H1 (cell line): ENCODE data around the gene PLCB1. TPM values are rescaled to one million over a fixed set of nuclear protein-coding genes. Genes with fewer than 3 reads are reported as not detected.

Experiments
- CTCF ChIA-PET: fragments of 300-600 bp; sonication (Branson Sonifier 250); formaldehyde crosslinking; loops from one replicate; lab custom pipeline; 2021; ENCODE audit not compliant: partially characterized antibody; lab: Charles Lee
- POLR2A ChIA-PET: fragments of 300-600 bp; sonication (Branson Sonifier 250); formaldehyde crosslinking; loops from one replicate; lab custom pipeline; 2021; ENCODE audit warnings: inconsistent platforms; ENCODE audit not compliant: partially characterized antibody; lab: Charles Lee
- DNase-seq, 2 experiments: peaks; one replicate each; pipeline versions ENCODE4 v3.0.0 to v3.0.0-alpha.2; 2010 to 2022; ENCODE audit warnings: low spot score in 2 of 2, low read depth in 1 of 2, mixed read lengths in 1 of 2
- FAIRE-seq: peaks from 2 replicates; lab custom pipeline; 2011; peaks lifted over from hg19 to GRCh38; lab: Jason Lieb, UNC
- H2AFZ ChIP-seq: 2 replicates; pipeline ENCODE4 v1.8.1; 2012; ENCODE audit warnings: low read length, inconsistent platforms
- H2AK5ac ChIP-seq: 2 replicates; pipeline ENCODE4 v1.6.1; 2013; ENCODE audit warnings: low read depth, low read length
- H2BK120ac ChIP-seq: replicated peaks from 2 replicates; pipeline ENCODE3; 2013; ENCODE audit warnings: low read depth, low read length, inconsistent platforms
- H2BK12ac ChIP-seq: 2 replicates; pipeline ENCODE4 v1.6.1; 2013; ENCODE audit warnings: low read depth, low read length
- H2BK15ac ChIP-seq: 2 replicates; pipeline ENCODE4 v1.6.1; 2013; ENCODE audit warnings: low read length
- H2BK20ac ChIP-seq: 2 replicates; pipeline ENCODE4 v1.6.1; 2013; ENCODE audit warnings: low read length
- H2BK5ac ChIP-seq: 2 replicates; pipeline ENCODE4 v1.6.1; 2013; ENCODE audit warnings: low read depth, low read length
- H3K14ac ChIP-seq: 2 replicates; pipeline ENCODE4 v1.6.1; 2013; ENCODE audit warnings: inconsistent platforms; ENCODE audit not compliant: insufficient read length
- H3K18ac ChIP-seq: 2 replicates; pipeline ENCODE4 v1.6.1; 2013; ENCODE audit warnings: low read length; ENCODE audit errors: extremely low read depth
- H3K23ac ChIP-seq: 2 replicates; pipeline ENCODE4 v1.6.1; 2013; ENCODE audit warnings: inconsistent platforms; ENCODE audit not compliant: insufficient read length
- H3K23me2 ChIP-seq: 2 replicates; pipeline ENCODE4 v1.6.1; 2013; ENCODE audit warnings: low read depth, low read length
- H3K27ac ChIP-seq: 2 replicates; pipeline ENCODE4 v1.6.1; 2011; ENCODE audit warnings: low read depth, low read length, inconsistent platforms
- H3K27me3 ChIP-seq, 4 experiments: replicated peaks in 1 of 4; 1 replicate in 1 of 4; 2 replicates in 3 of 4; pipeline versions ENCODE4 v1.6.1 to v1.8.1; 2011 to 2013; ENCODE audit warnings: low read length in 3 of 4, mild to moderate bottlenecking in 3 of 4, inconsistent platforms in 2 of 4, mixed read lengths in 2 of 4, moderate library complexity in 1 of 4; ENCODE audit not compliant: control insufficient read depth in 3 of 4, insufficient read depth in 3 of 4; ENCODE audit errors: extremely low read depth in 1 of 4
- H3K36me3 ChIP-seq, 4 experiments: 2 replicates each; pipeline versions ENCODE4 v1.6.1 to v1.8.1; 2011 to 2013; ENCODE audit warnings: mild to moderate bottlenecking in 4 of 4, low read length in 3 of 4, moderate library complexity in 2 of 4, control low read depth in 1 of 4, inconsistent platforms in 1 of 4; ENCODE audit not compliant: insufficient read depth in 4 of 4, control insufficient read depth in 2 of 4
- H3K4ac ChIP-seq: replicated peaks from 2 replicates; pipeline ENCODE3; 2013; ENCODE audit warnings: low read length, low read depth, mixed read lengths, inconsistent platforms; ENCODE audit not compliant: insufficient read length
- H3K4me1 ChIP-seq, 4 experiments: replicated peaks in 1 of 4; 1 replicate in 1 of 4; 2 replicates in 3 of 4; pipeline versions ENCODE4 v1.6.1 to v1.8.1; 2011 to 2013; ENCODE audit warnings: low read length in 3 of 4, inconsistent platforms in 2 of 4, mixed read lengths in 1 of 4; ENCODE audit not compliant: insufficient read depth in 4 of 4, control insufficient read depth in 3 of 4
- H3K4me2 ChIP-seq, 2 experiments: 2 replicates each; pipeline versions ENCODE4 v1.6.1 to v1.8.1; 2011 to 2013; ENCODE audit warnings: low read depth in 2 of 2, low read length in 2 of 2, control low read depth in 1 of 2, inconsistent platforms in 1 of 2, mild to moderate bottlenecking in 1 of 2; ENCODE audit not compliant: insufficient read depth in 1 of 2
- H3K4me3 ChIP-seq, 4 experiments: fragments of 200-600, 300-600 bp in 1 of 4; sonication (generic), shearing (Covaris generic), sonication (Bioruptor Twin) in 1 of 4; 2 replicates each; pipeline versions ENCODE4 v1.5.1 to v1.8.1; 2011 to 2016; ENCODE audit warnings: low read length in 4 of 4, low read depth in 3 of 4, control low read depth in 2 of 4, inconsistent platforms in 2 of 4, mild to moderate bottlenecking in 2 of 4, mixed read lengths in 1 of 4, moderate library complexity in 1 of 4; ENCODE audit not compliant: insufficient read depth in 2 of 4; ENCODE audit errors: extremely low read depth in 1 of 4
- H3K56ac ChIP-seq: replicated peaks from 2 replicates; pipeline ENCODE3; 2013; ENCODE audit warnings: low read depth, mild to moderate bottlenecking, mixed read lengths, low read length, inconsistent platforms; ENCODE audit not compliant: insufficient read length
- H3K79me1 ChIP-seq: 2 replicates; pipeline ENCODE4 v1.6.1; 2013; ENCODE audit warnings: low read depth, low read length, control low read depth
- H3K79me2 ChIP-seq, 2 experiments: 2 replicates each; pipeline versions ENCODE4 v1.6.1 to v1.8.1; 2012 to 2013; ENCODE audit warnings: low read length in 2 of 2, mild to moderate bottlenecking in 2 of 2, inconsistent platforms in 1 of 2; ENCODE audit not compliant: insufficient read depth in 2 of 2, control insufficient read depth in 1 of 2
- H3K9ac ChIP-seq, 4 experiments: replicated peaks in 1 of 4; 1 replicate in 1 of 4; 2 replicates in 3 of 4; pipeline versions ENCODE4 v1.6.1 to v1.8.1; 2011 to 2013; ENCODE audit warnings: low read depth in 3 of 4, low read length in 3 of 4, control low read depth in 2 of 4, mild to moderate bottlenecking in 2 of 4, moderate library complexity in 2 of 4, inconsistent platforms in 1 of 4; ENCODE audit errors: extremely low read depth in 1 of 4
- H3K9me3 ChIP-seq, 2 experiments: 2 replicates each; pipeline versions ENCODE4 v1.6.1 to v1.8.1; 2012 to 2013; ENCODE audit warnings: mild to moderate bottlenecking in 2 of 2, moderate library complexity in 2 of 2, control low read depth in 1 of 2, inconsistent platforms in 1 of 2, low read depth in 1 of 2, low read length in 1 of 2, mixed read lengths in 1 of 2; ENCODE audit not compliant: insufficient read depth in 2 of 2
- H4K20me1 ChIP-seq, 2 experiments: replicated peaks in 1 of 2; 2 replicates each; pipeline versions ENCODE3 to v1.8.1; 2011 to 2013; ENCODE audit warnings: inconsistent platforms in 2 of 2, low read length in 2 of 2, mild to moderate bottlenecking in 1 of 2; ENCODE audit not compliant: insufficient read depth in 2 of 2, control insufficient read depth in 1 of 2
- H4K5ac ChIP-seq: 2 replicates; pipeline ENCODE4 v1.6.1; 2013; ENCODE audit warnings: low read length, low read depth, mixed read lengths, inconsistent platforms; ENCODE audit not compliant: insufficient read length
- H4K8ac ChIP-seq: 2 replicates; pipeline ENCODE4 v1.8.0; 2013; ENCODE audit warnings: mild to moderate bottlenecking, moderate library complexity, low read length, inconsistent platforms; ENCODE audit not compliant: insufficient read depth; ENCODE audit errors: extremely low read depth
- H4K91ac ChIP-seq: replicated peaks from 2 replicates; pipeline ENCODE3; 2013; ENCODE audit warnings: low read length, mixed read lengths, inconsistent platforms; ENCODE audit not compliant: insufficient read length
- CBX8 ChIP-seq: fragments of 300-800, 300-1000 bp; sonication (generic); IDR thresholded peaks from 2 replicates; pipeline ENCODE4 v1.7.1; 2016; ENCODE audit warnings: low read depth, low read length, borderline replicate concordance
- CTBP2 ChIP-seq: IDR thresholded peaks from 2 replicates; pipeline ENCODE4 v1.7.0; 2011; ENCODE audit warnings: borderline replicate concordance, mild to moderate bottlenecking, moderate library complexity, mixed read lengths, low read length; ENCODE audit not compliant: insufficient read depth, insufficient read length
- FOSL1 ChIP-seq: IDR thresholded peaks from 2 replicates; pipeline ENCODE4 v1.6.1; 2011; ENCODE audit warnings: mild to moderate bottlenecking, low read depth, low read length, moderate library complexity; ENCODE audit not compliant: insufficient read depth
- HDAC2 ChIP-seq, 2 experiments: fragments of 300-600 bp in 1 of 2; sonication (generic) in 1 of 2; IDR thresholded peaks; 2 replicates each; pipeline ENCODE4 v1.6.1; 2011 to 2012; ENCODE audit warnings: low read depth in 2 of 2, low read length in 2 of 2, mild to moderate bottlenecking in 2 of 2, moderate library complexity in 2 of 2, borderline replicate concordance in 1 of 2, inconsistent platforms in 1 of 2
- KDM4A ChIP-seq: IDR thresholded peaks from one replicate; pipeline ENCODE4 v1.7.1; 2012; ENCODE audit warnings: low read depth, mild to moderate bottlenecking, moderate library complexity, low read length, inconsistent platforms; ENCODE audit not compliant: severe bottlenecking
- PHF8 ChIP-seq: fragments of 200-600 bp; sonication (generic); conservative IDR thresholded peaks from 2 replicates; pipeline ENCODE4 v1.7.1; 2012; ENCODE audit warnings: low read depth, mild to moderate bottlenecking, inconsistent platforms, low read length, moderate library complexity
- POU5F1 ChIP-seq: IDR thresholded peaks from 2 replicates; pipeline ENCODE4 v1.6.1; 2011; ENCODE audit warnings: low read depth, mild to moderate bottlenecking, low read length, moderate library complexity
- RBBP5 ChIP-seq: IDR thresholded peaks from 2 replicates; pipeline ENCODE4 v1.7.1; 2012; ENCODE audit warnings: low read depth, mild to moderate bottlenecking, inconsistent platforms, low read length, moderate library complexity, borderline replicate concordance
- SAP30 ChIP-seq: fragments of 300-600 bp; sonication (generic); IDR thresholded peaks from 2 replicates; pipeline ENCODE4 v1.7.1; 2012; ENCODE audit warnings: low read length, moderate library complexity, mild to moderate bottlenecking, inconsistent platforms; ENCODE audit not compliant: insufficient read depth, insufficient replicate concordance
- TAF1 ChIP-seq: IDR thresholded peaks from 2 replicates; pipeline ENCODE4 v1.6.1; 2011; ENCODE audit warnings: mild to moderate bottlenecking, low read depth, low read length
- WGBS, 2 experiments: shearing (Covaris generic) in 1 of 2; methylation state at CpG; one replicate each; pipeline versions ENCODE4 v1.1.6 to v1.1.7; 2013 to 2015; ENCODE audit warnings: low lambda C conversion rate in 2 of 2, mixed read lengths in 2 of 2, inconsistent platforms in 1 of 2, low coverage in 1 of 2, missing lambda C conversion rate in 1 of 2; ENCODE audit not compliant: insufficient replicate concordance in 2 of 2, insufficient coverage in 1 of 2, insufficient read length in 1 of 2; ENCODE audit errors: extremely low coverage in 1 of 2, missing lambda C conversion rate in 1 of 2; 5-methylcytosine and 5-hydroxymethylcytosine counted together
- polyA plus RNA-seq, 7 experiments: library from polyadenylated mRNA; depleted of rRNA in 3 of 7; stranded (reverse) in 5 of 7; unstranded in 2 of 7; fragments of >200 nt in 5 of 7; fragments of 200-250 nt in 2 of 7; gene quantifications; 1 replicate in 5 of 7; 2 replicates in 1 of 7; 4 replicates in 1 of 7; pipeline versions ENCODE4 v1.2.1 to v1.2.3, GENCODE V29; 2011 to 2013; ENCODE audit warnings: missing spikeins in 2 of 7, mixed read lengths in 2 of 7
- total RNA-seq: library from RNA; stranded (reverse); fragmentation: NEBNext Ultra II Directional; extraction: Animal tissue kit (Norgen Biotek cat#: 25700); gene quantifications from 2 replicates; pipeline ENCODE4 v1.2.1, GENCODE V29; 2021
- TF ChIP-seq, protein P1 (sequence below), 3 experiments: IDR thresholded peaks; 1 replicate in 2 of 3; 2 replicates in 1 of 3; pipeline versions ENCODE4 v1.5.1 to v1.6.1; 2011; ENCODE audit warnings: low read length in 3 of 3, mild to moderate bottlenecking in 3 of 3, inconsistent platforms in 2 of 3, low read depth in 1 of 3, moderate library complexity in 1 of 3; ENCODE audit not compliant: insufficient read depth in 1 of 3; ENCODE audit errors: control extremely low read depth in 1 of 3

The PLCB1 gene
- total and polyA plus RNA-seq, 2 of the 8 experiments (the other 6 are each of a cell fraction or from before 2014, with no cell fraction given): 2.6 to 9.1 TPM

- Histone ChIP-seq H3K9me3 (no peaks in the 10 kb centered on the region), H4K8ac (no peak overlapping the region), H3K27me3 (no peaks in the 10 kb centered on the region), H3K14ac (no peak overlapping the region), H2AK5ac (no peak overlapping the region), H3K79me1 (no peaks in the 10 kb centered on the region), H3K4me2 (no peak overlapping the region), H2BK120ac (no peak overlapping the region), H2AFZ (no peak overlapping the region), H3K23ac (no peak overlapping the region), H3K18ac (no peak overlapping the region), H3K79me2 (no peaks in the 10 kb centered on the region), H3K4ac (no peak overlapping the region), H2BK5ac (no peak overlapping the region), H3K27ac (no peak overlapping the region), H2BK20ac (no peak overlapping the region), H3K4me1 (no peaks in the 10 kb centered on the region), H3K23me2 (no peaks in the 10 kb centered on the region), H4K91ac (no peak overlapping the region), H2BK15ac (no peak overlapping the region), H2BK12ac (no peak overlapping the region), H4K20me1 (no peaks in the 10 kb centered on the region), H3K4me3 (no peak overlapping the region), H3K56ac (no peak overlapping the region), H3K9ac (no peak overlapping the region), H4K5ac (no peak overlapping the region), H3K36me3 (no peaks in the 10 kb centered on the region)
- DNase-seq (no peak), FAIRE-seq (no peak)
- ChIA-PET CTCF (no interaction called here), POLR2A (no interaction called here)
- WGBS, 2 experiments: 91% methylated on average over 2 of the region's 2 CpGs; no CpG with 5 or more reads in 1 of the 2 experiments
- TF ChIP-seq RBBP5: no peak
- no peak for TF ChIP-seq POU5F1
- no peak for TF ChIP-seq FOSL1
- TF ChIP-seq CBX8: no peak
- TF ChIP-seq HDAC2 (IDR thresholded peaks at IDR 0.05; ENCODE audit: borderline replicate concordance in 1 of 2, low read depth in 2 of 2, low read length in 2 of 2): no peak
- TF ChIP-seq, protein P1, sequence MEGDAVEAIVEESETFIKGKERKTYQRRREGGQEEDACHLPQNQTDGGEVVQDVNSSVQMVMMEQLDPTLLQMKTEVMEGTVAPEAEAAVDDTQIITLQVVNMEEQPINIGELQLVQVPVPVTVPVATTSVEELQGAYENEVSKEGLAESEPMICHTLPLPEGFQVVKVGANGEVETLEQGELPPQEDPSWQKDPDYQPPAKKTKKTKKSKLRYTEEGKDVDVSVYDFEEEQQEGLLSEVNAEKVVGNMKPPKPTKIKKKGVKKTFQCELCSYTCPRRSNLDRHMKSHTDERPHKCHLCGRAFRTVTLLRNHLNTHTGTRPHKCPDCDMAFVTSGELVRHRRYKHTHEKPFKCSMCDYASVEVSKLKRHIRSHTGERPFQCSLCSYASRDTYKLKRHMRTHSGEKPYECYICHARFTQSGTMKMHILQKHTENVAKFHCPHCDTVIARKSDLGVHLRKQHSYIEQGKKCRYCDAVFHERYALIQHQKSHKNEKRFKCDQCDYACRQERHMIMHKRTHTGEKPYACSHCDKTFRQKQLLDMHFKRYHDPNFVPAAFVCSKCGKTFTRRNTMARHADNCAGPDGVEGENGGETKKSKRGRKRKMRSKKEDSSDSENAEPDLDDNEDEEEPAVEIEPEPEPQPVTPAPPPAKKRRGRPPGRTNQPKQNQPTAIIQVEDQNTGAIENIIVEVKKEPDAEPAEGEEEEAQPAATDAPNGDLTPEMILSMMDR (IDR thresholded peaks at IDR 0.05; ENCODE audit: control extremely low read depth in 1 of 3, insufficient read depth in 1 of 3, low read depth in 1 of 3, low read length in 3 of 3): no peak
- no peak for TF ChIP-seq CTBP2
- no peak for TF ChIP-seq PHF8
- no peak for TF ChIP-seq SAP30
- TF ChIP-seq KDM4A: no peak
- TF ChIP-seq TAF1: no peak
Measured at GRCh38 chr20:8172191-8172590, 40.1 kb downstream of the PLCB1 start.
